B cell (primary cell): ENCODE data around the gene ALKBH8. TPM values are rescaled to one million over a fixed set of nuclear protein-coding genes. Genes with fewer than 3 reads are reported as not detected.
"Not testable (repeated sequence)": the region's sequence is repeated elsewhere in the genome, so short reads cannot be mapped to it uniquely, and the experiment has no call there.

Experiments used
- ATAC-seq: fragments of 200-7000 bp; cut with Tn5 transposase; one replicate; pipeline ENCODE4 v1.10.0; 2021; ENCODE audit warnings: low read depth, mild to moderate bottlenecking, moderate number of reproducible peaks, moderate library complexity
- CTCF ChIA-PET: fragments of 350-600 bp; sonication (Branson Sonifier 250); formaldehyde crosslinking; loops from one replicate; lab custom pipeline; 2021; ENCODE audit warnings: antibody characterized with exemption, inconsistent platforms; lab: Charles Lee
- POLR2A ChIA-PET: fragments of 350-600 bp; sonication (Branson Sonifier 250); formaldehyde crosslinking; loops from one replicate; lab custom pipeline; 2021; ENCODE audit warnings: antibody characterized with exemption; lab: Charles Lee
- DNase-seq: peaks from one replicate; pipeline ENCODE4 v3.0.0; 2013
- H2AFZ ChIP-seq: 2 replicates; pipeline ENCODE4 v1.6.1; 2012; ENCODE audit warnings: mild to moderate bottlenecking, low read depth, low read length; ENCODE audit not compliant: insufficient read depth, poor library complexity, severe bottlenecking
- H3K27ac ChIP-seq, 2 donors: 1 replicate in 1 of 2; 2 replicates in 1 of 2; pipeline ENCODE4 v1.5.1; 2012 to 2013; ENCODE audit warnings: low read length in 2 of 2, mild to moderate bottlenecking in 2 of 2, moderate library complexity in 1 of 2
- H3K27me3 ChIP-seq, 4 experiments: fragments of 200-600 bp in 1 of 4; sonication (generic) in 1 of 4; replicated peaks in 1 of 4; 1 replicate in 2 of 4; 2 replicates in 2 of 4; pipeline versions ENCODE4 v1.6.1 to v1.7.0; 2013 to 2016; ENCODE audit warnings: low read length in 3 of 4, mild to moderate bottlenecking in 2 of 4, mixed read lengths in 1 of 4, moderate library complexity in 1 of 4; ENCODE audit not compliant: insufficient read depth in 4 of 4, control insufficient read depth in 3 of 4; ENCODE audit errors: control extremely low read depth in 1 of 4
- H3K36me3 ChIP-seq, 2 experiments: replicated peaks in 1 of 2; 1 replicate in 1 of 2; 2 replicates in 1 of 2; pipeline versions ENCODE4 v1.6.1 to v1.7.1; 2013; ENCODE audit warnings: low read length in 1 of 2; ENCODE audit not compliant: insufficient read depth in 2 of 2, control insufficient read depth in 1 of 2; ENCODE audit errors: control extremely low read depth in 1 of 2, extremely low read depth in 1 of 2
- H3K4me1 ChIP-seq, 2 donors: fragments of 200-600 bp in 1 of 2; sonication (generic) in 1 of 2; 1 replicate in 1 of 2; 2 replicates in 1 of 2; pipeline versions ENCODE4 v1.5.1 to v1.6.1; 2013 to 2017; ENCODE audit warnings: low read length in 2 of 2; ENCODE audit not compliant: control insufficient read depth in 2 of 2, insufficient read depth in 2 of 2
- H3K4me2 ChIP-seq: replicated peaks from 2 replicates; pipeline ENCODE3; 2012; ENCODE audit warnings: mild to moderate bottlenecking, low read depth, low read length; ENCODE audit not compliant: poor library complexity, severe bottlenecking
- H3K4me3 ChIP-seq, 5 experiments: fragments of 200-600 bp in 1 of 5; sonication (generic) in 1 of 5; 1 replicate in 3 of 5; 2 replicates in 2 of 5; pipeline versions ENCODE4 v1.5.1 to v1.7.0; 2011 to 2016; ENCODE audit warnings: low read length in 4 of 5, mild to moderate bottlenecking in 4 of 5, low read depth in 2 of 5, control low read depth in 1 of 5, moderate library complexity in 1 of 5; ENCODE audit not compliant: insufficient read depth in 1 of 5; ENCODE audit errors: control extremely low read depth in 1 of 5, extremely low read depth in 1 of 5
- H3K79me2 ChIP-seq: fragments of 200-600 bp; sonication (generic); one replicate; pipeline ENCODE4 v1.6.0; 2016; ENCODE audit warnings: low read length; ENCODE audit not compliant: control insufficient read depth, insufficient read depth
- H3K9ac ChIP-seq: fragments of 200-600 bp; sonication (generic); 2 replicates; pipeline ENCODE4 v1.6.1; 2017; ENCODE audit warnings: mild to moderate bottlenecking, low read length, moderate library complexity
- H3K9me3 ChIP-seq, 3 donors: one replicate each; pipeline versions ENCODE4 v1.6.1 to v1.7.1; 2013; ENCODE audit warnings: low read length in 2 of 3; ENCODE audit not compliant: control insufficient read depth in 2 of 3, insufficient read depth in 1 of 3; ENCODE audit errors: control extremely low read depth in 1 of 3
- H4K20me1 ChIP-seq: 2 replicates; pipeline ENCODE4 v1.6.0; 2012; ENCODE audit warnings: mild to moderate bottlenecking, low read length; ENCODE audit not compliant: insufficient read depth, control insufficient read depth, poor library complexity, severe bottlenecking
- H3K27ac Mint-ChIP-seq: one replicate; pipeline ENCODE4 v1.8.0; 2021; ENCODE audit warnings: mixed read lengths
- H3K27me3 Mint-ChIP-seq: one replicate; pipeline ENCODE4 v1.8.0; 2021; ENCODE audit warnings: mixed read lengths
- H3K4me1 Mint-ChIP-seq: one replicate; pipeline ENCODE4 v1.8.0; 2021; ENCODE audit warnings: mixed read lengths
- H3K4me3 Mint-ChIP-seq: one replicate; pipeline ENCODE4 v1.8.0; 2021; ENCODE audit warnings: mixed read lengths
- H3K9me3 Mint-ChIP-seq: one replicate; pipeline ENCODE4 v1.8.0; 2022; ENCODE audit warnings: mixed read lengths; ENCODE audit not compliant: insufficient read depth
- CTCF ChIP-seq: fragments of 200-600 bp; IDR thresholded peaks from one replicate; pipeline ENCODE4 v1.8.0; 2022; ENCODE audit warnings: antibody characterized with exemption, mild to moderate bottlenecking
- EZH2 ChIP-seq: IDR thresholded peaks from 2 replicates; pipeline ENCODE4 v1.6.1; 2012; ENCODE audit warnings: borderline replicate concordance, low read depth, mild to moderate bottlenecking, moderate library complexity, low read length; ENCODE audit not compliant: insufficient read depth, poor library complexity, severe bottlenecking
- WGBS: methylation state at CpG from one replicate; pipeline ENCODE4 v1.1.5; 2013; ENCODE audit warnings: missing lambda C conversion rate; ENCODE audit not compliant: insufficient coverage; 5-methylcytosine and 5-hydroxymethylcytosine counted together
- intact Hi-C: fragments of 100-400 bp; cut with micrococcal nuclease; formaldehyde crosslinking; loops from one replicate; pipeline ENCODE4 v1.10.0; 2022
- polyA plus RNA-seq: library from polyadenylated mRNA; depleted of rRNA; stranded (reverse); fragments of >200 nt; gene quantifications from 2 replicates; pipeline ENCODE4 v1.2.3, GENCODE V29; 2012
- total RNA-seq, 2 donors: library from RNA; stranded (reverse); fragments of 120-200 nt in 1 of 2; gene quantifications; 1 replicate in 1 of 2; 2 replicates in 1 of 2; pipeline versions ENCODE4 v1.2.3 to v1.2.4, GENCODE V29; 2013 to 2022

The ALKBH8 gene
- total and polyA plus RNA-seq, 2 donors (not counting 1 experiment from before 2014, with no cell fraction given) = 4.0 to 13.3 TPM

DNA sequence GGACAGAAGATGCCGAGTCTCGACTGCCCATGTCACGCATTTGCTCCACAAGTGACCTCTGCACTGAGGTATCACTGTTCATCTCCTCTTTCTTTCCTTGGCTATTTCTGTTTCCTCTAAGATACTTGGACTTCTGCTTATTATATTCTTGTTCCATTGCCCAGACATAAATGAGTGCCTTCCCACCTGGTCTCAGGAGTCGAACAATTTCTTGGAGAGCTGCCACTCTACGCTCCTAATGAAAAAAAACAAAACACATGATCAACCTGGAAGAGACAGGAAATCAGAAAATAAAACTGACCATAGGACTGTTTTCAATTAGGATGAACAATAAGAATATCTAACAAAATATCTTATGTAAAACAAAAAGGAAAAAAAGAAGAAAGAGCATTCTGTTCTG lies 60.6 kb downstream of the ALKBH8 start:
- no peaks in the 10 kb centered on the region for H3K4me1 Mint-ChIP-seq
- Histone ChIP-seq H4K20me1 (no peaks in the 10 kb centered on the region), H3K27ac (no peak overlapping the region), H3K79me2 (no peaks in the 10 kb centered on the region), H3K4me1 (no peaks in the 10 kb centered on the region), H3K4me3 (no peak overlapping the region), H3K27me3 (no peaks in the 10 kb centered on the region), H3K36me3 (peaks cover 9 to 34% of the 10 kb centered on the region in 2 experiments), H3K9me3 (peaks cover 5 to 12% (median 7%) of the 10 kb centered on the region in 3 donors), H3K9ac (no peak overlapping the region), H3K4me2 (no peak overlapping the region), H2AFZ (no peak overlapping the region)
- H3K9me3 Mint-ChIP-seq = peaks cover 2% of the 10 kb centered on the region
- POLR2A ChIA-PET = no interaction called here
- CTCF ChIA-PET = no interaction called here
- no peak for TF ChIP-seq EZH2
- TF ChIP-seq CTCF = no peak
- DNase-seq (no peak), ATAC-seq (no peak)
- H3K27ac Mint-ChIP-seq = no peak overlapping the region
- H3K4me3 Mint-ChIP-seq = no peak overlapping the region
- no peaks in the 10 kb centered on the region for H3K27me3 Mint-ChIP-seq
- intact Hi-C loops = no loop called here
- 100% methylated on average over 3 of the region's 5 CpGs for WGBS

DNA sequence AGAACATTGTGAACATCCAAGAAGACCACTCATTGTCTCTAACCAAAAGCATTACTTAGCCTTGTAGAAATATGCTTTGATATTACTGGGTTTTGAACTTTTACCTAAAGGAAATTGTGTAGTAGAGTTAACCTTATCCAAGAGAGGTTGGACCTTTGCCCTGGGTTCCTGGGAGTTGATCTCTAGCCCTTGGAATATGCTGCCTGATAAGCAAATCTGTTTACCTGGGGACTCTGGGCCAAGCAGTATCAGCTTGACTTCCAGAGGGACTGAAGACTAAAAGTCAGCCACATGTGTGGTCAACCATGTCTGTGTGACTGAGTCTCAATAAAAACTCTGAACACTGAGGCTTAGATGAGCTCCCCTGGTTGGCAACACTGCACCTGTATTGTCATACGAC lies 63.8 kb downstream of the ALKBH8 start:
- TF ChIP-seq EZH2 (no peak), CTCF (no peak)
- H3K4me1 ChIP-seq = no peaks in the 10 kb centered on the region
- Mint-ChIP-seq H3K4me1 (no peaks in the 10 kb centered on the region), H3K27me3 (no peaks in the 10 kb centered on the region), H3K9me3 (peaks cover 2% of the 10 kb centered on the region), H3K4me3 (no peak overlapping the region), H3K27ac (no peak overlapping the region)
- H3K9ac ChIP-seq = no peak overlapping the region
- ATAC-seq (no peak), DNase-seq (no peak)
- WGBS = 90% methylated on average over 1 of the region's 1 CpG
- H3K27me3 ChIP-seq = no peaks in the 10 kb centered on the region
- peaks cover 7 to 12% (median 8%) of the 10 kb centered on the region in 3 donors for H3K9me3 ChIP-seq
- no peaks in the 10 kb centered on the region for H3K79me2 ChIP-seq
- H3K4me3 ChIP-seq = no peak overlapping the region
- H4K20me1 ChIP-seq = no peaks in the 10 kb centered on the region
- H3K27ac ChIP-seq = no peak overlapping the region
- peaks cover 9 to 34% of the 10 kb centered on the region in 2 experiments for H3K36me3 ChIP-seq
- intact Hi-C loops = no loop called here
- ChIA-PET CTCF (no interaction called here), POLR2A (no interaction called here)
- H3K4me2 ChIP-seq = no peak overlapping the region
- no peak overlapping the region for H2AFZ ChIP-seq

DNA sequence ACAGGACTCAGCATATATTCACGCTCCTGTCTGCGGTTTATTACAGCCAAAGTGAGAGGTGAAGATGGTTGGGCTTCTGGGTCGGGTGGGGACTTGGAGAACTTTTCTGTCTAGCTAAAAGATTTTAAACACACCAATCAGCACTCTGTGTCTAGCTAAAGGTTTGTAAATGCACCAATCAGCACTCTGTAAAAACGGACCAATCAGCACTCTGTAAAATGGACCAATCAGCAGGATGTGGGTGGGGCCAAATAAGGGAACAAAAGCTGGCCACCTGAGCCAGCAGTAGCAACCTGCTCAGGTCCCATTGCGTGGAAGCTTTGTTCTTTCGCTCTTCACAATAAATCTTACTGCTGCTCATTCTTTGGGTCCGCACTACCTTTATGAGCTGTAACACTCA lies 68.2 kb downstream of the ALKBH8 start:
- H4K20me1 ChIP-seq, H3K36me3 ChIP-seq, intact Hi-C loops, H3K9me3 ChIP-seq, H3K4me1 Mint-ChIP-seq, H2AFZ ChIP-seq, H3K27me3 Mint-ChIP-seq, CTCF ChIA-PET, H3K27ac Mint-ChIP-seq, H3K4me3 Mint-ChIP-seq, POLR2A ChIA-PET, H3K27me3 ChIP-seq, H3K4me2 ChIP-seq, H3K9me3 Mint-ChIP-seq, H3K4me1 ChIP-seq, H3K27ac ChIP-seq, H3K4me3 ChIP-seq, DNase-seq, ATAC-seq, H3K9ac ChIP-seq, H3K79me2 ChIP-seq: not testable (repeated sequence)
- WGBS = 100% methylated on average over 3 of the region's 7 CpGs
